NCI-H446 (cell line): Measurements from ENCODE around the gene LETM1.

Source experiments
- DNase-seq, 2 experiments: peaks; one replicate each; lab custom pipeline; 2025; lab: John Stamatoyannopoulos, UW

LETM1 gene

GRCh38 chr4:1807332-1807777 is 48.6 kb downstream of the LETM1 start:
- no peak for DNase-seq

- DNase-seq, result no peak
Observed at GRCh38 chr4:1806596-1807331, 49.2 kb downstream of the LETM1 start.

- DNase-seq, result no peak
Observed at GRCh38 chr4:1806223-1806564, 49.8 kb downstream of the LETM1 start.

- no peak for DNase-seq
Observed at GRCh38 chr4:1805493-1806222, 50.3 kb downstream of the LETM1 start.

- no peak for DNase-seq
Observed at GRCh38 chr4:1804638-1805492, 51.1 kb downstream of the LETM1 start.

GRCh38 chr4:1803523-1804423 is 52.2 kb downstream of the LETM1 start:
- DNase-seq, result no peak

- DNase-seq, result no peak
Observed at GRCh38 chr4:1802720-1803522, 53.0 kb downstream of the LETM1 start.

GRCh38 chr4:1802151-1802715 is 53.7 kb downstream of the LETM1 start:
- no peak for DNase-seq

GRCh38 chr4:1801286-1801958 is 54.5 kb downstream of the LETM1 start:
- no peak for DNase-seq

GRCh38 chr4:1800805-1801204 is 55.2 kb downstream of the LETM1 start:
- no peak for DNase-seq

GRCh38 chr4:1799387-1800375 is 56.3 kb downstream of the LETM1 start:
- no peak for DNase-seq

- DNase-seq, result no peak
Observed at GRCh38 chr4:1798580-1799386, 57.2 kb downstream of the LETM1 start.

- no peak for DNase-seq
Observed at GRCh38 chr4:1797861-1798579, 57.9 kb downstream of the LETM1 start.

- no peak for DNase-seq
Observed at GRCh38 chr4:1797298-1797860, 58.6 kb downstream of the LETM1 start.

- DNase-seq, result no peak
Observed at GRCh38 chr4:1796486-1797204, 59.3 kb downstream of the LETM1 start.
